Ovary (tissue), 3 donors: ENCODE results near the gene ADAMTS3.

Source experiments
- EP300 ChIP-seq: sonication (generic); formaldehyde crosslinking; IDR thresholded peaks from one replicate; pipeline ENCODE4 v1.6.1; 2017; ENCODE audit warnings: antibody characterized with exemption
- POLR2A ChIP-seq: fragments of 450-650 bp; IDR thresholded peaks from one replicate; pipeline ENCODE4 v1.6.1; 2017; ENCODE audit warnings: antibody characterized with exemption, mild to moderate bottlenecking, moderate library complexity
- TF ChIP-seq, protein P1 (sequence below), 3 donors: fragments of 450-650 bp in 2 of 3; fragments of 200-600 bp in 1 of 3; IDR thresholded peaks; one replicate each; pipeline versions ENCODE4 v1.5.1 to v1.8.0; 2016 to 2022; ENCODE audit warnings: antibody characterized with exemption in 3 of 3, mild to moderate bottlenecking in 1 of 3
- donor health status: DM: no; HTN: no; CAD: no.

DNA sequence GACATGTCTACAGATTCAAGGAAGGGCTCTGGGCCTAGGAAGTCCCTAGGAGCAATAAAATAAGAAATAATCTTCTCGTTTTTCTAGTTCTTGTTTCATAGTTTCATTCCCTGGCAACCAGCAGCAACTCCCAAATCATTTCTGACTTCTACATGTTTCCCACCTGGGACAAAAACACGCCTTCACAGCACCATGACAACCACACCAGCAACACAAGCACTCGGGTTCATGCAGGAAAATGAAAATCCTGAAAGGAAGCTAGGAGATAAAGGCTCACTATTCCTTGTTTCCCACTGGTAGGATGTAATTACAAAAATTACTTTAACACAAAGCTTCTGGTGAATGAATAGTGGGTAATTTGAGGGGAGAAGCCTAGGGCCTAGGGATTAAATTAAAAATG, 158.9 kb downstream of the ADAMTS3 start:
- TF ChIP-seq, protein P1, sequence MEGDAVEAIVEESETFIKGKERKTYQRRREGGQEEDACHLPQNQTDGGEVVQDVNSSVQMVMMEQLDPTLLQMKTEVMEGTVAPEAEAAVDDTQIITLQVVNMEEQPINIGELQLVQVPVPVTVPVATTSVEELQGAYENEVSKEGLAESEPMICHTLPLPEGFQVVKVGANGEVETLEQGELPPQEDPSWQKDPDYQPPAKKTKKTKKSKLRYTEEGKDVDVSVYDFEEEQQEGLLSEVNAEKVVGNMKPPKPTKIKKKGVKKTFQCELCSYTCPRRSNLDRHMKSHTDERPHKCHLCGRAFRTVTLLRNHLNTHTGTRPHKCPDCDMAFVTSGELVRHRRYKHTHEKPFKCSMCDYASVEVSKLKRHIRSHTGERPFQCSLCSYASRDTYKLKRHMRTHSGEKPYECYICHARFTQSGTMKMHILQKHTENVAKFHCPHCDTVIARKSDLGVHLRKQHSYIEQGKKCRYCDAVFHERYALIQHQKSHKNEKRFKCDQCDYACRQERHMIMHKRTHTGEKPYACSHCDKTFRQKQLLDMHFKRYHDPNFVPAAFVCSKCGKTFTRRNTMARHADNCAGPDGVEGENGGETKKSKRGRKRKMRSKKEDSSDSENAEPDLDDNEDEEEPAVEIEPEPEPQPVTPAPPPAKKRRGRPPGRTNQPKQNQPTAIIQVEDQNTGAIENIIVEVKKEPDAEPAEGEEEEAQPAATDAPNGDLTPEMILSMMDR (IDR thresholded peaks at IDR 0.05) = no peak
- no peak for TF ChIP-seq POLR2A
- no peak for TF ChIP-seq EP300
